Fibroblast of pulmonary artery (primary cell): Measurements from ENCODE around the gene RPS8.

Experiments used
- DNase-seq: peaks from one replicate; pipeline ENCODE4 v3.0.0-alpha.2; 2010; ENCODE audit warnings: low read depth
- H3K4me3 ChIP-seq: replicated peaks from 2 replicates; pipeline ENCODE4 v1.5.1; 2011; ENCODE audit warnings: low read depth, mild to moderate bottlenecking, control low read depth, low read length, moderate library complexity
- TF ChIP-seq, protein P1 (sequence below): IDR thresholded peaks from 2 replicates; pipeline ENCODE4 v1.5.1; 2011; ENCODE audit warnings: mild to moderate bottlenecking, control low read depth, low read length, inconsistent platforms; ENCODE audit errors: missing control alignments

RPS8 gene

DNA sequence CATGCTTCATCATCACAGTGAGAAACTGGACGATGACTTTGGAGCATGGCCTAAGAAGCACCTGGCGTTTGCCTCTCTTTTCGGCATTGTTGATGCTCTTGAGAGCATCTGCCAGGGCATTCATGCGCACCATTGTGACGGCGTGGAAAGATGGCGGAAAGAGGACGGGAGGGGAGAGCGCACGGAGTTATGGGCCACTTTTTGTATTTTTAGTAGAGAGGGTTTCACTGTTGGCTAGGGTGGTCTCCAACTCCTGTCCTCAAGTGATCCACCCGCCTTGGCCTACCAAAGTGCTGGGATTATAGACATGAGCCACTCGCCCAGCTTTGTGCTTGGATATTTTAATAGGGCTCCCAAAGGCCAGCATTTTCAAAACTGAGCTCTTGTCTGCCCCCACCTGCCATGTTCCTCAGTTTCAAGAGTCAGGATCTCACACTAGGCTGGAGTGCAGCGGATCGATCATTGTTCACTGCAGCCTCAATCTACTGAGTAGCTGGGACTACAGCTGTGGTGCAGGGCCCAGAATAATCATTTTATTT, 5.3 kb downstream of the RPS8 start:
- H3K4me3 ChIP-seq, result no peak overlapping the region
- TF ChIP-seq, protein P1, sequence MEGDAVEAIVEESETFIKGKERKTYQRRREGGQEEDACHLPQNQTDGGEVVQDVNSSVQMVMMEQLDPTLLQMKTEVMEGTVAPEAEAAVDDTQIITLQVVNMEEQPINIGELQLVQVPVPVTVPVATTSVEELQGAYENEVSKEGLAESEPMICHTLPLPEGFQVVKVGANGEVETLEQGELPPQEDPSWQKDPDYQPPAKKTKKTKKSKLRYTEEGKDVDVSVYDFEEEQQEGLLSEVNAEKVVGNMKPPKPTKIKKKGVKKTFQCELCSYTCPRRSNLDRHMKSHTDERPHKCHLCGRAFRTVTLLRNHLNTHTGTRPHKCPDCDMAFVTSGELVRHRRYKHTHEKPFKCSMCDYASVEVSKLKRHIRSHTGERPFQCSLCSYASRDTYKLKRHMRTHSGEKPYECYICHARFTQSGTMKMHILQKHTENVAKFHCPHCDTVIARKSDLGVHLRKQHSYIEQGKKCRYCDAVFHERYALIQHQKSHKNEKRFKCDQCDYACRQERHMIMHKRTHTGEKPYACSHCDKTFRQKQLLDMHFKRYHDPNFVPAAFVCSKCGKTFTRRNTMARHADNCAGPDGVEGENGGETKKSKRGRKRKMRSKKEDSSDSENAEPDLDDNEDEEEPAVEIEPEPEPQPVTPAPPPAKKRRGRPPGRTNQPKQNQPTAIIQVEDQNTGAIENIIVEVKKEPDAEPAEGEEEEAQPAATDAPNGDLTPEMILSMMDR, result no peak
- DNase-seq, result no peak

DNA sequence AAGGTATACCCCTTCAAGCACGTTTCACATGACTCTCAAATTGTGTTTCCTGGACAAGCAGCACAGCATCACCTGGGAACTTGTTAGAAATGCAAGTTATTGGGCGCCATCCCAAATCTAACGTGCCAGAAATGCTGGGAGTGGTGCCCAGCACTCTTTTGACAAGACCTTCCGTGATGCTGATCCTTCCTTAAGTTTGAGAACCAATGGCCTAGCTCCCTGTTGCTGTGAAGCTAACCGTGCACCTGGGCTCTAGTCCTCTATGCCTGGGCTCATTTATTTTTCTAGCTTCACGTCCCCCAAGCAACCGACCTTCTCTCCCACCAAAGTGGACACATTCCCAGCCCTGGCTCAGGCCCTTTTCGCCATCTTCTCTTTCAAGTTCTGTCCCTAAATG, 8.4 kb downstream of the RPS8 start:
- H3K4me3 ChIP-seq, result peak overlapping the region; percentile 29
- TF ChIP-seq, protein P1, result no peak
- DNase-seq, result no peak

DNA sequence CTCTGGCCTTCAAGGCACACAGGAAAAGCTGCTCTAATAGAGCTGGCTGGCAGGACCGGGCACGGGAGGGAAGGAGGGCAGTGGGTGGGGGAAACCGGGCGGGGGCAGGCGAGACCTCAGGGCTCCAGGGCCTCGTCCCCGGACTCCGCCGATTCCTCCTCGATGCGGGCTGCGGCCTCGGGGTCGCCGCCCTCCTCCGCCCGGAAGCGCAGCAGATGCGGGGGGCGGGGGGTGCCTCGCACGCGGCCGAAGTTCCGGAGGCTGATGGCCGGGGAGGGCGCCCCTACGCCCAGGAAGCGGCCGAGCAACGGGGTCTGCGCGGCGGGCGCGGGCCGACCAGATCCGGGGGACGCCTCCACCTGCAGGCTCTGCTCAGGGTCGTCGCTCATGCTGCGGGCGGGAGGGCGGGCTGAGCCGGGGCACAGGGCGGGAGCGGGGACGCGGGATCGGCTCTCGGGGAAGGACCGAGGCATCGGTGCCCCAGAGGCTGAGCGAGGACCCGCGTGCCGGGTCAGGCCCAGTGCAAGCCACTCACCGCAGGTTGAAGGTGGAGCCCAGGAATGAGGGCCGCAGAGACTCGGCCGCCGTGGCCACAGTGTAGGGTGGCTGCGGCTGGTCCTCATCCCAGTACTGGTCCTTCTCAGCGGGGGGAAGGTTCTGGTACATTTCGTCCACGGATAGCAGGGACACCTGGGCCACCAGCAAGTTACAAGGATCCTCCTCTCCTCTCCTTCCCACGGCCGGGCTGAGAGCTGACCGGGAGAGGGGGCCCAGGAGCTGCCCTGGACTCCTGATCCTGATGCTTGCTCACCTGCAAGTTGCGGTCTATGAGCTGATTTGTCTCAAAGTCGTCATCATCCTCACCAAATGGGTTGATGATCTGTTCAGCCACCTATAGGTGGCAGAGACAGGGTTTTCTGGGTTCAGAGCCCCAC, 9.0 kb downstream of the RPS8 start:
- TF ChIP-seq, protein P1, result no peak
- DNase-seq, result no peak

DNA sequence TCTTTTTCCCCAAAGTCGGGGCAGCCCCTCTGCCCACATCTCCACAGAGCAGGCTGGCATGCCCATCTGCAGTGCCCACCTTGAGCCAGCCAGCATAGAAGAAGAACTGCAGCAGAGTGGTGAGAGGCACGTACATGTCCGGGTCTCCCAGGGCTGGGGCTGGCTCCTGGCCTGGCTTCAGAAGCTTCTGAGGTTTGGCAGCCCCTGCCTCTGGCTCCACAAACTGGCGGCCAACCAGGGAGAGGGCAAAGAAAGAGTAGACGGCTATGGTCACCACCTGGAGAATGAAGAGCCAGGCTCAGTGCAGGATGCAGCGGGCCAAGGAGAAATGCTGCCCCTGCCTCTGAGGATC, 9.7 kb downstream of the RPS8 start:
- no peak overlapping the region for H3K4me3 ChIP-seq
- DNase-seq, result no peak
- TF ChIP-seq, protein P1, result no peak

More for the DNA sequence above, 9.0 kb downstream of the RPS8 start:
- peak overlapping the region; percentile 29 for H3K4me3 ChIP-seq

DNA sequence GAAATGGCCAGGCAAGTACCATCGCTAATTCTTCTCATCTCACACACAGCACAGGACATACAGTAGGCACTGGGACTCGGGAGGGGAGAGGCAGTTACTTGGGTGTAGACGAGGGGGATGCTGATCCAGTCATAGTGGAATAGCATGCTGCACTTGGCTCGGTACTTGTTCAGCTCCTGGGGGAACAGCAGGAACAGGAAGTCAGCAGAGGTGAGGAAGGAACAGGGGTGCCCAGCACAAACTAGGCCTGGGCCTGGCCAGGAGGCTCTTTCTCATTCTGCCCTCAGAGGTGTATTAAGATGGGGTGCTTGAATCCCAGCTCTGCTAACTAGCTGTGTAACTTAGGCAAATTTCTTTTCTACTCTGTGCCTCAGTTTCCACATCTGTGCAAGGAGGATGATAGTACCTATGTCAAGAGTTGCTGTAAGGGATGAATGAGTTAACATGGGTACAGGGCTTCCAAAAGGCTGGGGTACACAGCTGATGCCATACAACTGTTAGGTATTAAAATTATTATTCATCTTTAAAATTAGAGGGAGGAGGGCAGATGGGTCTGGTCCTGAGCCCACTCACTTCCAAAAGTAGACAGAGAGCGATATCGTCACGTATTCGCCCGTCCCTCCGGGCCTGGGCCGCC, 10.3 kb downstream of the RPS8 start:
- H3K4me3 ChIP-seq, result peak overlapping the region; percentile 45
- TF ChIP-seq, protein P1, result no peak
- no peak for DNase-seq

DNA sequence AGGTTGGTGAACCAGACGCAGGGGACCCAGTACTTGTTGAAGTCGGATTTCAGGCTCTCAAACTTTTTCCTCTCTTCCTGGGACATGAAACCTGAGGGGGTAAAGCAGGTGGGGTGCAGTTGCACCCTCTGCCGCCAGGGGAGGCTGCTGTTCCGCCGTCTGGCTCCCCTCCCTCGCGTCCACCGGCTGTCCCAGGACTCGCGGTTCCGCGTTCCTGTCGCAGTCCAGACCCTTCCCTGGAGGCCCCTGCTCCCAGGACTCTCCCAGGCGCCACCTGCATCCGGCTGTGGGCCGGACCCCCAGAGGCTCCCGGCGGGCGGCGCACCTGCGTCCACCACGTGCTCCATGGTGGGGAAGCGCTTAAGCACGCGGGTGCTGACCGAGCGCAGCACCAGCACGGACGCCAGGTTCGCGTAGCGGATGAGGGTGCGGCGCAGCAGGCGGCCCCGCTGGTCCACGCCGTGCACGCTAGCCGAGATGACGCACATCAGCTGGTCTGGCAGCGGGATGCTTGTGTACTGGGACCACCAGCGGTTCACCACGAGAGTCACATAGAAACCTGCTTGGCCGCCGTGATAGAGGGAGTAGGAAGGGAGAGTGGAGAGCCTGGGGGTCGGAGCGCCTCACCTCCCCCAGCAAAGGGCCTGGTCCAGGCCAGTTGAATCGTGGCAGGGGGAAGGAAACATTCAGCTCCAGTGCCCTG, 10.9 kb downstream of the RPS8 start:
- H3K4me3 ChIP-seq, result peak overlapping the region; percentile 45
- TF ChIP-seq, protein P1, result peak; percentile 97
- DNase-seq, result peak; percentile 59
